H1 (cell line): ENCODE measurements around the gene ADGRD2. TPM values are rescaled to one million over a fixed set of nuclear protein-coding genes. Genes with fewer than 3 reads are reported as not detected.
A peak's percentile ranks its signal among the peaks of the same experiment; 100 is the strongest.

Experiments used
- CTCF ChIA-PET: fragments of 300-600 bp; sonication (Branson Sonifier 250); formaldehyde crosslinking; loops from one replicate; lab custom pipeline; 2021; ENCODE audit not compliant: partially characterized antibody; lab: Charles Lee
- POLR2A ChIA-PET: fragments of 300-600 bp; sonication (Branson Sonifier 250); formaldehyde crosslinking; loops from one replicate; lab custom pipeline; 2021; ENCODE audit warnings: inconsistent platforms; ENCODE audit not compliant: partially characterized antibody; lab: Charles Lee
- DNase-seq, 2 experiments: peaks; one replicate each; pipeline versions ENCODE4 v3.0.0 to v3.0.0-alpha.2; 2010 to 2022; ENCODE audit warnings: low spot score in 2 of 2, low read depth in 1 of 2, mixed read lengths in 1 of 2
- FAIRE-seq: peaks from 2 replicates; lab custom pipeline; 2011; peaks lifted over from hg19 to GRCh38; lab: Jason Lieb, UNC
- H2AFZ ChIP-seq: 2 replicates; pipeline ENCODE4 v1.8.1; 2012; ENCODE audit warnings: low read length, inconsistent platforms
- H2AK5ac ChIP-seq: 2 replicates; pipeline ENCODE4 v1.6.1; 2013; ENCODE audit warnings: low read depth, low read length
- H2BK120ac ChIP-seq: replicated peaks from 2 replicates; pipeline ENCODE3; 2013; ENCODE audit warnings: low read depth, low read length, inconsistent platforms
- H2BK12ac ChIP-seq: 2 replicates; pipeline ENCODE4 v1.6.1; 2013; ENCODE audit warnings: low read depth, low read length
- H2BK15ac ChIP-seq: 2 replicates; pipeline ENCODE4 v1.6.1; 2013; ENCODE audit warnings: low read length
- H2BK20ac ChIP-seq: 2 replicates; pipeline ENCODE4 v1.6.1; 2013; ENCODE audit warnings: low read length
- H2BK5ac ChIP-seq: 2 replicates; pipeline ENCODE4 v1.6.1; 2013; ENCODE audit warnings: low read depth, low read length
- H3K14ac ChIP-seq: 2 replicates; pipeline ENCODE4 v1.6.1; 2013; ENCODE audit warnings: inconsistent platforms; ENCODE audit not compliant: insufficient read length
- H3K18ac ChIP-seq: 2 replicates; pipeline ENCODE4 v1.6.1; 2013; ENCODE audit warnings: low read length; ENCODE audit errors: extremely low read depth
- H3K23ac ChIP-seq: 2 replicates; pipeline ENCODE4 v1.6.1; 2013; ENCODE audit warnings: inconsistent platforms; ENCODE audit not compliant: insufficient read length
- H3K23me2 ChIP-seq: 2 replicates; pipeline ENCODE4 v1.6.1; 2013; ENCODE audit warnings: low read depth, low read length
- H3K27ac ChIP-seq: 2 replicates; pipeline ENCODE4 v1.6.1; 2011; ENCODE audit warnings: low read depth, low read length, inconsistent platforms
- H3K27me3 ChIP-seq, 4 experiments: replicated peaks in 1 of 4; 1 replicate in 1 of 4; 2 replicates in 3 of 4; pipeline versions ENCODE4 v1.6.1 to v1.8.1; 2011 to 2013; ENCODE audit warnings: low read length in 3 of 4, mild to moderate bottlenecking in 3 of 4, inconsistent platforms in 2 of 4, mixed read lengths in 2 of 4, moderate library complexity in 1 of 4; ENCODE audit not compliant: control insufficient read depth in 3 of 4, insufficient read depth in 3 of 4; ENCODE audit errors: extremely low read depth in 1 of 4
- H3K36me3 ChIP-seq, 4 experiments: 2 replicates each; pipeline versions ENCODE4 v1.6.1 to v1.8.1; 2011 to 2013; ENCODE audit warnings: mild to moderate bottlenecking in 4 of 4, low read length in 3 of 4, moderate library complexity in 2 of 4, control low read depth in 1 of 4, inconsistent platforms in 1 of 4; ENCODE audit not compliant: insufficient read depth in 4 of 4, control insufficient read depth in 2 of 4
- H3K4ac ChIP-seq: replicated peaks from 2 replicates; pipeline ENCODE3; 2013; ENCODE audit warnings: low read length, low read depth, mixed read lengths, inconsistent platforms; ENCODE audit not compliant: insufficient read length
- H3K4me1 ChIP-seq, 4 experiments: replicated peaks in 1 of 4; 1 replicate in 1 of 4; 2 replicates in 3 of 4; pipeline versions ENCODE4 v1.6.1 to v1.8.1; 2011 to 2013; ENCODE audit warnings: low read length in 3 of 4, inconsistent platforms in 2 of 4, mixed read lengths in 1 of 4; ENCODE audit not compliant: insufficient read depth in 4 of 4, control insufficient read depth in 3 of 4
- H3K4me2 ChIP-seq, 2 experiments: 2 replicates each; pipeline versions ENCODE4 v1.6.1 to v1.8.1; 2011 to 2013; ENCODE audit warnings: low read depth in 2 of 2, low read length in 2 of 2, control low read depth in 1 of 2, inconsistent platforms in 1 of 2, mild to moderate bottlenecking in 1 of 2; ENCODE audit not compliant: insufficient read depth in 1 of 2
- H3K4me3 ChIP-seq, 4 experiments: fragments of 200-600, 300-600 bp in 1 of 4; sonication (generic), shearing (Covaris generic), sonication (Bioruptor Twin) in 1 of 4; 2 replicates each; pipeline versions ENCODE4 v1.5.1 to v1.8.1; 2011 to 2016; ENCODE audit warnings: low read length in 4 of 4, low read depth in 3 of 4, control low read depth in 2 of 4, inconsistent platforms in 2 of 4, mild to moderate bottlenecking in 2 of 4, mixed read lengths in 1 of 4, moderate library complexity in 1 of 4; ENCODE audit not compliant: insufficient read depth in 2 of 4; ENCODE audit errors: extremely low read depth in 1 of 4
- H3K56ac ChIP-seq: replicated peaks from 2 replicates; pipeline ENCODE3; 2013; ENCODE audit warnings: low read depth, mild to moderate bottlenecking, mixed read lengths, low read length, inconsistent platforms; ENCODE audit not compliant: insufficient read length
- H3K79me1 ChIP-seq: 2 replicates; pipeline ENCODE4 v1.6.1; 2013; ENCODE audit warnings: low read depth, low read length, control low read depth
- H3K79me2 ChIP-seq, 2 experiments: 2 replicates each; pipeline versions ENCODE4 v1.6.1 to v1.8.1; 2012 to 2013; ENCODE audit warnings: low read length in 2 of 2, mild to moderate bottlenecking in 2 of 2, inconsistent platforms in 1 of 2; ENCODE audit not compliant: insufficient read depth in 2 of 2, control insufficient read depth in 1 of 2
- H3K9ac ChIP-seq, 4 experiments: replicated peaks in 1 of 4; 1 replicate in 1 of 4; 2 replicates in 3 of 4; pipeline versions ENCODE4 v1.6.1 to v1.8.1; 2011 to 2013; ENCODE audit warnings: low read depth in 3 of 4, low read length in 3 of 4, control low read depth in 2 of 4, mild to moderate bottlenecking in 2 of 4, moderate library complexity in 2 of 4, inconsistent platforms in 1 of 4; ENCODE audit errors: extremely low read depth in 1 of 4
- H3K9me3 ChIP-seq, 2 experiments: 2 replicates each; pipeline versions ENCODE4 v1.6.1 to v1.8.1; 2012 to 2013; ENCODE audit warnings: mild to moderate bottlenecking in 2 of 2, moderate library complexity in 2 of 2, control low read depth in 1 of 2, inconsistent platforms in 1 of 2, low read depth in 1 of 2, low read length in 1 of 2, mixed read lengths in 1 of 2; ENCODE audit not compliant: insufficient read depth in 2 of 2
- H4K20me1 ChIP-seq, 2 experiments: replicated peaks in 1 of 2; 2 replicates each; pipeline versions ENCODE3 to v1.8.1; 2011 to 2013; ENCODE audit warnings: inconsistent platforms in 2 of 2, low read length in 2 of 2, mild to moderate bottlenecking in 1 of 2; ENCODE audit not compliant: insufficient read depth in 2 of 2, control insufficient read depth in 1 of 2
- H4K5ac ChIP-seq: 2 replicates; pipeline ENCODE4 v1.6.1; 2013; ENCODE audit warnings: low read length, low read depth, mixed read lengths, inconsistent platforms; ENCODE audit not compliant: insufficient read length
- H4K8ac ChIP-seq: 2 replicates; pipeline ENCODE4 v1.8.0; 2013; ENCODE audit warnings: mild to moderate bottlenecking, moderate library complexity, low read length, inconsistent platforms; ENCODE audit not compliant: insufficient read depth; ENCODE audit errors: extremely low read depth
- H4K91ac ChIP-seq: replicated peaks from 2 replicates; pipeline ENCODE3; 2013; ENCODE audit warnings: low read length, mixed read lengths, inconsistent platforms; ENCODE audit not compliant: insufficient read length
- CTCF ChIP-seq, 3 experiments: IDR thresholded peaks; 1 replicate in 2 of 3; 2 replicates in 1 of 3; pipeline versions ENCODE4 v1.5.1 to v1.6.1; 2011; ENCODE audit warnings: low read length in 3 of 3, mild to moderate bottlenecking in 3 of 3, inconsistent platforms in 2 of 3, low read depth in 1 of 3, moderate library complexity in 1 of 3; ENCODE audit not compliant: insufficient read depth in 1 of 3; ENCODE audit errors: control extremely low read depth in 1 of 3
- KDM5A ChIP-seq: fragments of 200-600 bp; IDR thresholded peaks from 2 replicates; pipeline ENCODE4 v1.7.1; 2012; ENCODE audit warnings: mild to moderate bottlenecking, low read length, inconsistent platforms, mixed read lengths
- SRF ChIP-seq: IDR thresholded peaks from 2 replicates; pipeline ENCODE4 v1.6.1; 2011; ENCODE audit warnings: mild to moderate bottlenecking, low read depth, low read length, moderate library complexity
- TBP ChIP-seq: IDR thresholded peaks from 2 replicates; pipeline ENCODE4 v1.6.1; 2011; ENCODE audit warnings: low read depth, low read length, improper control_type of control experiment
- WGBS, 2 experiments: shearing (Covaris generic) in 1 of 2; methylation state at CpG; one replicate each; pipeline versions ENCODE4 v1.1.6 to v1.1.7; 2013 to 2015; ENCODE audit warnings: low lambda C conversion rate in 2 of 2, mixed read lengths in 2 of 2, inconsistent platforms in 1 of 2, low coverage in 1 of 2, missing lambda C conversion rate in 1 of 2; ENCODE audit not compliant: insufficient replicate concordance in 2 of 2, insufficient coverage in 1 of 2, insufficient read length in 1 of 2; ENCODE audit errors: extremely low coverage in 1 of 2, missing lambda C conversion rate in 1 of 2; 5-methylcytosine and 5-hydroxymethylcytosine counted together
- polyA plus RNA-seq, 7 experiments: library from polyadenylated mRNA; depleted of rRNA in 3 of 7; stranded (reverse) in 5 of 7; unstranded in 2 of 7; fragments of >200 nt in 5 of 7; fragments of 200-250 nt in 2 of 7; gene quantifications; 1 replicate in 5 of 7; 2 replicates in 1 of 7; 4 replicates in 1 of 7; pipeline versions ENCODE4 v1.2.1 to v1.2.3, GENCODE V29; 2011 to 2013; ENCODE audit warnings: missing spikeins in 2 of 7, mixed read lengths in 2 of 7
- total RNA-seq: library from RNA; stranded (reverse); fragmentation: NEBNext Ultra II Directional; extraction: Animal tissue kit (Norgen Biotek cat#: 25700); gene quantifications from 2 replicates; pipeline ENCODE4 v1.2.1, GENCODE V29; 2021

Gene ADGRD2
- total and polyA plus RNA-seq, 2 of the 8 experiments (the other 6 are each of a cell fraction or from before 2014, with no cell fraction given) = 0.41 to 1.4 TPM

GRCh38 chr9:124513376-124513994 is 63.2 kb downstream of the ADGRD2 start:
- H3K9ac ChIP-seq = no peak overlapping the region
- H4K20me1 ChIP-seq = no peaks in the 10 kb centered on the region
- DNase-seq (peak in 1 of 2 experiments; percentile 49), FAIRE-seq (no peak)
- CTCF ChIA-PET = interaction anchor here (1.1 to 19.2 kb wide), 5 partner anchors 10 to 198 kb away, joined by 3 to 234 read pairs (median 7); no protein-coding TSS in a partner anchor
- H2BK15ac ChIP-seq = no peak overlapping the region
- no peak overlapping the region for H3K23ac ChIP-seq
- no peak overlapping the region for H3K4me2 ChIP-seq
- H3K4me3 ChIP-seq = no peak overlapping the region
- H2BK20ac ChIP-seq = no peak overlapping the region
- H3K36me3 ChIP-seq = no peaks in the 10 kb centered on the region
- no peak overlapping the region for H4K8ac ChIP-seq
- no peak overlapping the region for H3K4ac ChIP-seq
- H3K27ac ChIP-seq = no peak overlapping the region
- H2BK5ac ChIP-seq = no peak overlapping the region
- H4K91ac ChIP-seq = no peak overlapping the region
- H2BK120ac ChIP-seq = no peak overlapping the region
- 87% methylated on average over 4 of the region's 5 CpGs; no CpG with 5 or more reads in 1 of the 2 experiments for WGBS, 2 experiments
- POLR2A ChIA-PET = interaction anchor here (0.7 to 2.8 kb wide), 3 partner anchors 10 to 39 kb away, joined by 3 to 9 read pairs (median 3); no protein-coding TSS in a partner anchor
- H3K23me2 ChIP-seq = no peaks in the 10 kb centered on the region
- no peaks in the 10 kb centered on the region for H3K27me3 ChIP-seq
- H3K18ac ChIP-seq = no peak overlapping the region; the same call in 1 of the 2 replicates
- no peak overlapping the region for H2AFZ ChIP-seq
- no peaks in the 10 kb centered on the region for H3K79me1 ChIP-seq
- H3K14ac ChIP-seq = no peak overlapping the region
- H2BK12ac ChIP-seq = no peak overlapping the region
- no peaks in the 10 kb centered on the region for H3K9me3 ChIP-seq
- peaks cover 0 to 18% (median 4%) of the 10 kb centered on the region in 4 experiments; a peak in 5 of 7 replicates for H3K4me1 ChIP-seq
- H4K5ac ChIP-seq = no peak overlapping the region
- no peak overlapping the region for H2AK5ac ChIP-seq
- H3K79me2 ChIP-seq = no peaks in the 10 kb centered on the region
- TF ChIP-seq CTCF (IDR thresholded peaks at IDR 0.05; ENCODE audit: control extremely low read depth in 1 of 3, insufficient read depth in 1 of 3, low read depth in 1 of 3, low read length in 3 of 3) (no peak), TBP (peak; percentile 56; the same call in 1 of the 2 replicates), SRF (no peak), KDM5A (no peak)
- no peak overlapping the region for H3K56ac ChIP-seq
